Testis (tissue), 3 donors: ENCODE results near the gene IL4I1. TPM values are rescaled to one million over a fixed set of nuclear protein-coding genes. Genes with fewer than 3 reads are reported as not detected.

Experiments
- DNase-seq: peaks from one replicate; pipeline ENCODE4 v3.0.0-alpha.2; 2019
- H3K27ac ChIP-seq, 2 donors: fragments of 200-600 bp; sonication (generic); one replicate each; pipeline ENCODE4 v1.5.1; 2019
- H3K27me3 ChIP-seq: fragments of 200-600 bp; sonication (generic); one replicate; pipeline ENCODE4 v1.5.1; 2019
- H3K36me3 ChIP-seq: fragments of 200-600 bp; sonication (generic); one replicate; pipeline ENCODE4 v1.5.1; 2017; ENCODE audit warnings: low read depth; ENCODE audit errors: missing control alignments
- H3K4me1 ChIP-seq: fragments of 200-600 bp; sonication (generic); one replicate; pipeline ENCODE4 v1.5.1; 2019
- H3K4me3 ChIP-seq, 2 donors: fragments of 200-600 bp; sonication (generic); one replicate each; pipeline ENCODE4 v1.5.1; 2017 to 2019
- H3K9me3 ChIP-seq: fragments of 200-600 bp; sonication (generic); one replicate; pipeline ENCODE4 v1.5.1; 2017
- POLR2A ChIP-seq: fragments of 450-650 bp; IDR thresholded peaks from one replicate; pipeline ENCODE4 v1.6.1; 2017; ENCODE audit warnings: antibody characterized with exemption, mild to moderate bottlenecking, moderate library complexity
- WGBS, 2 donors: methylation state at CpG; one replicate each; pipeline ENCODE4 v1.1.5; 2018; 5-methylcytosine and 5-hydroxymethylcytosine counted together
- intact Hi-C: fragments of 100-400 bp; cut with DNase I; formaldehyde crosslinking; loops from one replicate; pipeline ENCODE4 v1.15.1; 2023; ENCODE audit warnings: low total_unique reads
- polyA plus RNA-seq: library from polyadenylated mRNA; stranded (reverse); fragments of 350-450 nt; fragmentation: Illumina TruSeq; extraction: RNeasy Lipid Tissue Mini Kit (QIAGEN cat#74804); gene quantifications from one replicate; pipeline ENCODE4 v1.2.3, GENCODE V29; 2014; ENCODE audit warnings: low read depth, low replicate concordance; ENCODE audit not compliant: insufficient read depth
- total RNA-seq, 2 donors: library from RNA; depleted of rRNA; stranded (reverse); fragments of >200 nt; gene quantifications; one replicate each; pipeline ENCODE4 v1.2.3, GENCODE V29; 2016
- TF ChIP-seq, protein P1 (sequence below), 3 experiments: fragments of 450-650 bp in 2 of 3; fragments of 200-600 bp in 1 of 3; sonication (generic) in 1 of 3; IDR thresholded peaks; one replicate each; pipeline ENCODE4 v1.5.1; 2016 to 2019; ENCODE audit warnings: antibody characterized with exemption in 3 of 3, mild to moderate bottlenecking in 2 of 3, moderate library complexity in 1 of 3

The IL4I1 gene
- total and polyA plus RNA-seq, 3 donors from 2014 or later: 17.1 to 61.9 (median 20.4) TPM

- H3K36me3 ChIP-seq: no peaks in the 10 kb centered on the region
- WGBS, 2 donors: 64 to 70% methylated on average over 9 of the region's 9 CpGs
- no peak for TF ChIP-seq POLR2A
- TF ChIP-seq, protein P1, sequence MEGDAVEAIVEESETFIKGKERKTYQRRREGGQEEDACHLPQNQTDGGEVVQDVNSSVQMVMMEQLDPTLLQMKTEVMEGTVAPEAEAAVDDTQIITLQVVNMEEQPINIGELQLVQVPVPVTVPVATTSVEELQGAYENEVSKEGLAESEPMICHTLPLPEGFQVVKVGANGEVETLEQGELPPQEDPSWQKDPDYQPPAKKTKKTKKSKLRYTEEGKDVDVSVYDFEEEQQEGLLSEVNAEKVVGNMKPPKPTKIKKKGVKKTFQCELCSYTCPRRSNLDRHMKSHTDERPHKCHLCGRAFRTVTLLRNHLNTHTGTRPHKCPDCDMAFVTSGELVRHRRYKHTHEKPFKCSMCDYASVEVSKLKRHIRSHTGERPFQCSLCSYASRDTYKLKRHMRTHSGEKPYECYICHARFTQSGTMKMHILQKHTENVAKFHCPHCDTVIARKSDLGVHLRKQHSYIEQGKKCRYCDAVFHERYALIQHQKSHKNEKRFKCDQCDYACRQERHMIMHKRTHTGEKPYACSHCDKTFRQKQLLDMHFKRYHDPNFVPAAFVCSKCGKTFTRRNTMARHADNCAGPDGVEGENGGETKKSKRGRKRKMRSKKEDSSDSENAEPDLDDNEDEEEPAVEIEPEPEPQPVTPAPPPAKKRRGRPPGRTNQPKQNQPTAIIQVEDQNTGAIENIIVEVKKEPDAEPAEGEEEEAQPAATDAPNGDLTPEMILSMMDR (IDR thresholded peaks at IDR 0.05): no peak
- intact Hi-C loops: no loop called here
- DNase-seq: no peak
- no peaks in the 10 kb centered on the region for H3K27me3 ChIP-seq
- no peaks in the 10 kb centered on the region for H3K9me3 ChIP-seq
- peaks cover 19% of the 10 kb centered on the region for H3K4me1 ChIP-seq
- no peak overlapping the region for H3K4me3 ChIP-seq
- H3K27ac ChIP-seq: peak overlapping the region; percentile 99 to 100
These were observed 18.0 kb downstream of the IL4I1 start for GRCh38 chr19:49878744-49879070.

DNA sequence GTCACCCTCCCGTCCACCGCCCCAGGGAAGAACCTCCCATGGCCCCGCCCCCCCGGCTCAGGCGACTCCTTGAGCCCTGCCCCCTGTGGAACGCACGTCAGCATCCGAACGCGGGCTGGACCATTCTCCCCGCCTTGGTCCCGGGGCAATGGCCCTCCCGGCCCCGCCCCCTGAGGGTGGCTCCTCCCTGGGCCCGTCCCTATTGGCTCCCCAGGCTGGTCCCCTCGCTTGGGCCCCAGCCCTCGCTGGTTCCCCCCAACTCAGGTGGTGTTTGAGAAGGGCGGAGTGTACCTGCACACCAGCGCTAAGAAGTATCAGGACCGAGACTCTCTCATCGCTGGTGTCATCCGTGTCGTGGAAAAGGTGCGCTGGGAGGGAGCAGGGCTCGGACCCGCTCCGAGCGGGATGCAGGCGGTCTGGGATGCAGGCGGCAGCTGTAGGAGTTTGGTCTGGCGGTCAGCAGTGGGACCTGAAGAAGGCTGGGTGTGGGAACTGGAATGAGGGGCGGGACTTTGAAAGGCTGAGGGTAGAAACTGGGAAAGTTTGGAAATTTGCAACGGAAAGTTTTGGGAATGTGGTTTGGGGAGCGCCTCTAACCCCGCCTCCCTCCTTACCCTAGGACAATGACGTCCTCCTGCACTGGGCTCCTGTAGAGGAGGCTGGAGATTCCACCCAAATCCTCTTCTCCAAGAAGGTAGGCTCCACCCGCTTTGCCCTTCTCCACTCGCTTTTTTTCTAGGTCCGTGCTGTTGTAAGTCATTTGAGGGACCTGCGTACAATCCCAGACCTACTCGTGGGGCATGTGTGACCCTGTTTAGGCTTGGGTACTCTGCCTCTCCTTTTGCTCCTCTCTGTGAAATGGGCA lies 18.6 kb downstream of the IL4I1 start:
- H3K4me1 ChIP-seq: peaks cover 19% of the 10 kb centered on the region
- peak overlapping the region; percentile 73 to 99 for H3K4me3 ChIP-seq
- H3K36me3 ChIP-seq: no peaks in the 10 kb centered on the region
- H3K27me3 ChIP-seq: no peaks in the 10 kb centered on the region
- TF ChIP-seq POLR2A: no peak
- TF ChIP-seq, protein P1 (IDR thresholded peaks at IDR 0.05): no peak
- DNase-seq: peak; percentile 99
- 2 to 6% methylated on average over 27 to 41 of the region's 41 CpGs for WGBS, 2 donors
- peak overlapping the region; percentile 99 to 100 for H3K27ac ChIP-seq
- H3K9me3 ChIP-seq: no peaks in the 10 kb centered on the region
- intact Hi-C loops: no loop called here

DNA sequence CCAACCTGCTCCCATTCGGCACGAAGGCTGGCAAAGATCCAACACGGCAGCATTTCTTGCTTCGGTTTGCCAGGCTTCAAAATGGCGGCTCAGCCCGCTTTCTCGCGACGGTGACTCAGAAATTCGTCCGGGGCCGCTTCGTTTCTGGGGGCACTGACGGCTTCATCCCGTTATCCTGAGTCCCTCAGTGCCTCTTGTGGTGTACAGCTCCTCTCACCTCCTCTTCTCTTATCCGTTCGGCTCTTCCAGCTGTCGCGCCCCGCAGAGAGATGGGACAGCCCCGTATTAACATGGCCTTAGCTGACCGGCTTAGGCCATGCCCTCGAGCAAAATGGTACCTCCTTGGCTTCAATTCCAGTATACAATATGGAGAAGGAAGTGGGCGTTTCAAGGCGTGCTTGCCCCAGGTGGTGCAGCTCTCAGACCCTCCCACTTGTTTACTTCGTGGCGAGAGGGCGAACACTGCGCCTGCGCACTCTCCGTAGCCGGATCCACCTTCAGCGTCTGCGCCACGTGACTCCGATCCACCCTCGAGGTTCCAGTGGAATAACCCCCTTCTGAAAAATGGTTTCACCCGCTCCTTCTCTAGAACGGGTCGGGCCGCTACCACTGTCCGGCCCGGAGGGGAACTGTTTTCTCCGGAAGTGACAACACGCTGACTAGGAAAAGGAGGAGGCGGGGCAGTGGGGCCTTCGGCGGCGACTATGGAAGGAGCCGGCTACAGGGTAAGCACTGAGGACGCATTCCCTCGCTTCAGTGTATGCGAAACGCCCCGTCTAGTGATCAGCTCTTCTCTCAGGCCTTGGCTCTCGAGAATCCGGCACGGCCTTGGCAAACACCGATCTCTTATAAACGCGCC lies 19.4 kb downstream of the IL4I1 start, which contains the start of the genes AKT1S1 and TBC1D17:
Gene AKT1S1, minus strand, starts transcription at position 336 of the 859 bp plus-strand sequence. CDS start 4,060 bp downstream, outside the sequence.
Gene TBC1D17, plus strand, starts transcription at position 683 of the 859 bp plus-strand sequence. Its CDS starts 22 bp downstream, at position 705.
- intact Hi-C loops: no loop called here
- 0 to 1% methylated on average over 44 to 61 of the region's 61 CpGs for WGBS, 2 donors
- Histone ChIP-seq H3K27ac (peak within 1 kb of the TSS; percentile 99 to 100), H3K36me3 (no peaks in the 10 kb centered on the region), H3K4me1 (peaks cover 19% of the 10 kb centered on the region), H3K9me3 (no peaks in the 10 kb centered on the region), H3K27me3 (no peaks in the 10 kb centered on the region), H3K4me3 (peak within 1 kb of the TSS; percentile 73 to 99)
- TF ChIP-seq POLR2A: peak; percentile 86
- TF ChIP-seq, protein P1 (IDR thresholded peaks at IDR 0.05): peak in 1 of 3 experiments; percentile 7
- DNase-seq: peak; percentile 99

- DNase-seq: peak; percentile 98
- intact Hi-C loops: no loop called here
- 1% methylated on average over 24 to 25 of the region's 46 CpGs for WGBS, 2 donors
- Histone ChIP-seq H3K9me3 (no peaks in the 10 kb centered on the region), H3K36me3 (no peaks in the 10 kb centered on the region), H3K4me1 (peaks cover 19% of the 10 kb centered on the region), H3K4me3 (peak overlapping the region; percentile 73 to 99), H3K27me3 (no peaks in the 10 kb centered on the region), H3K27ac (peak overlapping the region; percentile 99 to 100)
- TF ChIP-seq, protein P1 (IDR thresholded peaks at IDR 0.05): no peak
- TF ChIP-seq POLR2A: no peak
These were observed 20.2 kb downstream of the IL4I1 start for GRCh38 chr19:49876422-49877019.
